SK-N-SH (cell line): ENCODE data around the gene HIPK2. TPM values are rescaled to one million over a fixed set of nuclear protein-coding genes. Genes with fewer than 3 reads are reported as not detected.
"Not testable (repeated sequence)": the region's sequence is repeated elsewhere in the genome, so short reads cannot be mapped to it uniquely, and the experiment has no call there.

ENCODE experiments used
- CTCF ChIA-PET: fragments of 300-600, 350-600 bp; formaldehyde crosslinking; extraction: SDS; loops from one replicate; lab custom pipeline; 2021; lab: Yijun Ruan, JAX
- POLR2A ChIA-PET: fragments of 350-600 bp; sonication (Branson Sonifier 250); formaldehyde crosslinking; extraction: SDS; loops from one replicate; lab custom pipeline; 2020; ENCODE audit warnings: antibody characterized with exemption, inconsistent platforms; lab: Yijun Ruan, JAX
- DNase-seq: peaks from one replicate; pipeline ENCODE4 v3.0.0; 2012
- H2AFZ ChIP-seq: fragments of 200-600 bp; sonication (generic); 2 replicates; pipeline ENCODE4 v1.8.1; 2016; ENCODE audit warnings: antibody characterized with exemption, mild to moderate bottlenecking, low read depth
- H3F3A ChIP-seq: fragments of 200-600 bp; sonication (generic); replicated peaks from 2 replicates; pipeline ENCODE3; 2016; ENCODE audit warnings: antibody characterized with exemption, mild to moderate bottlenecking; ENCODE audit not compliant: insufficient read depth
- H3K27ac ChIP-seq, 2 experiments: fragments of 200-500 bp in 1 of 2; fragments of 200-600 bp in 1 of 2; sonication (Bioruptor generic) in 1 of 2; sonication (generic), shearing (Covaris generic) in 1 of 2; 2 replicates each; pipeline versions ENCODE4 v1.5.1 to v1.6.1; 2014 to 2016; ENCODE audit warnings: low read depth in 2 of 2, inconsistent platforms in 1 of 2, low read length in 1 of 2, mild to moderate bottlenecking in 1 of 2, mixed read lengths in 1 of 2
- H3K27me3 ChIP-seq: fragments of 200-600 bp; sonication (generic), shearing (Covaris generic); 2 replicates; pipeline ENCODE4 v1.6.1; 2016; ENCODE audit warnings: mixed run types; ENCODE audit not compliant: insufficient read depth
- H3K36me3 ChIP-seq, 2 experiments: fragments of 200-500 bp in 1 of 2; fragments of 200-600 bp in 1 of 2; sonication (Bioruptor generic) in 1 of 2; sonication (generic) in 1 of 2; replicated peaks in 1 of 2; 2 replicates each; pipeline versions ENCODE3 to v1.5.1; 2014 to 2016; ENCODE audit warnings: low read length in 1 of 2, mild to moderate bottlenecking in 1 of 2; ENCODE audit not compliant: insufficient read depth in 2 of 2, control insufficient read depth in 1 of 2
- H3K4me1 ChIP-seq, 2 experiments: fragments of 200-500 bp in 1 of 2; fragments of 200-600 bp in 1 of 2; sonication (Bioruptor generic) in 1 of 2; sonication (generic), shearing (Covaris generic) in 1 of 2; 2 replicates each; pipeline versions ENCODE4 v1.5.1 to v1.6.1; 2014 to 2016; ENCODE audit warnings: low read depth in 1 of 2, low read length in 1 of 2, mixed run types in 1 of 2; ENCODE audit not compliant: insufficient read depth in 2 of 2, control insufficient read depth in 1 of 2
- H3K4me2 ChIP-seq: fragments of 200-600 bp; sonication (generic), shearing (Covaris generic); 2 replicates; pipeline ENCODE4 v1.6.1; 2017; ENCODE audit warnings: mixed run types
- H3K4me3 ChIP-seq, 2 experiments: fragments of 200-500 bp in 1 of 2; fragments of 200-600 bp in 1 of 2; sonication (Bioruptor generic) in 1 of 2; sonication (generic), shearing (Covaris generic) in 1 of 2; 2 replicates each; pipeline versions ENCODE4 v1.5.1 to v1.8.1; 2014 to 2016; ENCODE audit warnings: low read depth in 2 of 2, inconsistent platforms in 1 of 2, low read length in 1 of 2, mild to moderate bottlenecking in 1 of 2, mixed read lengths in 1 of 2, moderate library complexity in 1 of 2
- H3K79me2 ChIP-seq: fragments of 200-600 bp; sonication (generic); 2 replicates; pipeline ENCODE4 v1.8.1; 2017; ENCODE audit warnings: mild to moderate bottlenecking; ENCODE audit not compliant: insufficient read depth
- H3K9ac ChIP-seq: fragments of 200-600 bp; sonication (generic); 2 replicates; pipeline ENCODE4 v1.6.1; 2017; ENCODE audit warnings: mixed run types
- H3K9me2 ChIP-seq: fragments of 200-600 bp; sonication (generic); 2 replicates; pipeline ENCODE4 v1.6.1; 2017; ENCODE audit warnings: mixed run types
- H3K9me3 ChIP-seq: fragments of 200-600 bp; sonication (generic); 2 replicates; pipeline ENCODE4 v1.6.1; 2017; ENCODE audit warnings: mixed run types, mild to moderate bottlenecking, moderate library complexity
- H4K20me1 ChIP-seq: fragments of 200-600 bp; sonication (generic); 2 replicates; pipeline ENCODE4 v1.6.1; 2017; ENCODE audit warnings: mild to moderate bottlenecking, mixed run types; ENCODE audit not compliant: insufficient read depth
- ELF1 ChIP-seq: IDR thresholded peaks from 2 replicates; pipeline ENCODE4 v1.4.0; 2012
- EP300 ChIP-seq, 2 experiments: IDR thresholded peaks; 2 replicates each; pipeline versions ENCODE4 v1.4.0 to v1.6.1; 2012; ENCODE audit warnings: borderline replicate concordance in 1 of 2, low read depth in 1 of 2, low read length in 1 of 2
- FOXJ3 ChIP-seq: sonication (generic); formaldehyde crosslinking; IDR thresholded peaks from 2 replicates; pipeline ENCODE4 v1.5.1; 2020; ENCODE audit warnings: mild to moderate bottlenecking, missing genetic modification reagents
- GATA2 ChIP-seq: sonication (generic); formaldehyde crosslinking; IDR thresholded peaks from 2 replicates; pipeline ENCODE4 v1.5.0; 2020; ENCODE audit warnings: mild to moderate bottlenecking, missing genetic modification reagents
- JUND ChIP-seq: IDR thresholded peaks from 2 replicates; pipeline ENCODE4 v1.4.0; 2012
- MEF2A ChIP-seq: IDR thresholded peaks from 2 replicates; pipeline ENCODE4 v1.4.0; 2012; ENCODE audit warnings: low read depth, borderline replicate concordance
- MXI1 ChIP-seq: IDR thresholded peaks from 2 replicates; pipeline ENCODE4 v1.6.1; 2012; ENCODE audit warnings: mild to moderate bottlenecking, low read depth, low read length, improper control_type of control experiment
- POLR2AphosphoS5 ChIP-seq: IDR thresholded peaks from 2 replicates; pipeline ENCODE4 v1.6.1; 2012; ENCODE audit warnings: low read depth, low read length
- RAD21 ChIP-seq: IDR thresholded peaks from 2 replicates; pipeline ENCODE4 v1.6.1; 2012; ENCODE audit warnings: mild to moderate bottlenecking, low read length
- RCOR1 ChIP-seq: fragments of 150-350 bp; IDR thresholded peaks from 2 replicates; pipeline ENCODE4 v1.6.1; 2017; ENCODE audit warnings: antibody characterized with exemption, low read length
- RFX5 ChIP-seq: IDR thresholded peaks from 2 replicates; pipeline ENCODE4 v1.6.1; 2012; ENCODE audit warnings: mild to moderate bottlenecking, improper control_type of control experiment, low read length
- RXRA ChIP-seq: IDR thresholded peaks from 2 replicates; pipeline ENCODE4 v1.4.0; 2012; ENCODE audit warnings: low read depth, mild to moderate bottlenecking, borderline replicate concordance
- SIN3A ChIP-seq: IDR thresholded peaks from 2 replicates; pipeline ENCODE4 v1.6.1; 2012; ENCODE audit warnings: low read depth, mild to moderate bottlenecking, low read length, moderate library complexity, borderline replicate concordance
- SMC3 ChIP-seq: IDR thresholded peaks from 2 replicates; pipeline ENCODE4 v1.6.1; 2012; ENCODE audit warnings: low read depth, low read length, improper control_type of control experiment
- TCF12 ChIP-seq: IDR thresholded peaks from 2 replicates; pipeline ENCODE4 v1.4.0; 2012
- TEAD4 ChIP-seq: IDR thresholded peaks from 2 replicates; pipeline ENCODE4 v1.4.0; 2012; ENCODE audit warnings: mild to moderate bottlenecking, borderline replicate concordance; ENCODE audit not compliant: insufficient read depth
- YY1 ChIP-seq: IDR thresholded peaks from 2 replicates; pipeline ENCODE4 v1.4.0; 2012; ENCODE audit warnings: low read depth, mild to moderate bottlenecking
- ZBTB33 ChIP-seq: IDR thresholded peaks from 2 replicates; pipeline ENCODE4 v1.4.0; 2012; ENCODE audit warnings: low read depth, borderline replicate concordance
- WGBS: methylation state at CpG from one replicate; pipeline ENCODE4 v1.1.6; 2017; ENCODE audit warnings: low lambda C conversion rate; 5-methylcytosine and 5-hydroxymethylcytosine counted together
- polyA plus RNA-seq, 3 experiments: library from polyadenylated mRNA; depleted of rRNA; stranded (reverse); fragments of >200 nt; gene quantifications; 2 replicates each; pipeline ENCODE4 v1.2.3, GENCODE V29; 2012
- TF ChIP-seq, protein P1 (sequence below): fragments of 150-350 bp; IDR thresholded peaks from 2 replicates; pipeline ENCODE4 v1.6.1; 2016; ENCODE audit warnings: mild to moderate bottlenecking, low read depth, low read length
- TF ChIP-seq, protein P2 (sequence below): IDR thresholded peaks from 2 replicates; pipeline ENCODE4 v1.6.1; 2012; ENCODE audit warnings: mild to moderate bottlenecking, low read depth, low read length, moderate library complexity

Gene HIPK2
- polyA plus RNA-seq, 1 of the 3 experiments (the other 2 are of a cell fraction), result 14.2 TPM

- H2AFZ ChIP-seq, H3K27ac ChIP-seq, H3K9me2 ChIP-seq, DNase-seq, POLR2A ChIA-PET, H3K9ac ChIP-seq, H3K4me3 ChIP-seq, H3K4me2 ChIP-seq, H3F3A ChIP-seq, H3K9me3 ChIP-seq, H3K27me3 ChIP-seq, H3K36me3 ChIP-seq: not testable (repeated sequence)
- Histone ChIP-seq H4K20me1 (peaks cover 54% of the 10 kb centered on the region), H3K79me2 (peaks cover 57% of the 10 kb centered on the region), H3K4me1 (peaks cover 9 to 31% of the 10 kb centered on the region in 2 experiments)
- CTCF ChIA-PET, result interaction anchor here (0.9 to 1.9 kb wide), 6 partner anchors 10 to 332 kb away, joined by 3 to 9 read pairs (median 4); no protein-coding TSS in a partner anchor
- WGBS, result 96% methylated on average over 7 of the region's 7 CpGs
Observed at GRCh38 chr7:139670662-139671061, 107.1 kb downstream of the HIPK2 start.

DNA sequence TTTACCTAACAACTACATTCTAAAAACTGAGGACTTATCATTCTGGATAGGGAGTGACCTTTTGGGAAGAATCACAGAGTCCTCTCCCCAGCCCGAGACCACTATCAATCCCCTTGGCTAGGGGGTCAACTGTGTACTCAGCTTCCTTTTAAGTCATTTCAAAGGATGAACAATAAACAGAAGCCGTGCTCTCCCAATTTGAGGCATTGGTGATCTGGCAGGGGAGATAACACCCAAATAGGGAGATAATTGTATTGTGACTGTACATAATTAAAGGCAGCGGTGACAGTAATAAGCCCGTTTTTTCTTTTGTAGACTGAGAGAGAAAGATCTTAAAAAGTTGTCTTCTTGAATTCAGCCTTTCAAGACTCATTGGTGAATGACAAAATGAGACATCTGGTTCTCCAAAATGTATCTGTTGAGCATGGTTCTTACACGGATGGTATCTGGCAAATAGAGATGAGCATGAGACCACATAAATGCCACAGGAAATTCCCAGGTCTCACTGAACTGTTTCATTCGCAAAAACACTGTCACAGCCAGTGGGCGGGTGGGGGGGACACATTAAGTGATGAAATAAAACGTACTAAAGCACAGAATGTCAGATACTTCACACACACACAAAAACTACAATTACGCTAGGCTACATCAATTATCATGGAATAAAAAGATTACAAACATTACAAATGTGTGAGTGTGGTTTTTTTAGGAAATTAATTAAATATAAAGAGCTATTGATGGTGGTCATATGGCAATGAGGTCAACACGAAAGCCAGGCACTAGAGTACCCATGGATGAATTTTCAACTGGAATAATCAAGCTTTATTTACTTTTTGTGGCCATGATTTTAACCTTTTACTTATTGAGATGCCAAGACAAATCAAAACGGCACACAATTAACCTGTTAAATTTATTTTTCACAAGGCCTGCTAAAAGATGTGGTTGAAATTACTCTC lies 108.4 kb downstream of the HIPK2 start:
- Histone ChIP-seq H3K9me3 (no peaks in the 10 kb centered on the region), H3K27ac (peak overlapping the region in 1 of 2 experiments; percentile 81; a peak in 3 of 4 replicates), H4K20me1 (peaks cover 52% of the 10 kb centered on the region), H3K4me3 (no peak overlapping the region), H3K79me2 (peaks cover 67% of the 10 kb centered on the region), H2AFZ (no peak overlapping the region), H3K4me2 (no peak overlapping the region), H3F3A (peaks cover 9% of the 10 kb centered on the region), H3K4me1 (peaks cover 9 to 26% of the 10 kb centered on the region in 2 experiments; a peak in 3 of 4 replicates), H3K9ac (no peak overlapping the region), H3K36me3 (peaks cover 3 to 8% of the 10 kb centered on the region in 2 experiments), H3K9me2 (no peaks in the 10 kb centered on the region), H3K27me3 (no peaks in the 10 kb centered on the region)
- peak; percentile 73 for DNase-seq
- 68% methylated on average over 11 of the region's 11 CpGs for WGBS
- POLR2A ChIA-PET, result interaction anchor here (0.6 kb wide), 1 partner anchor 19 kb away, joined by 4 read pairs; no protein-coding TSS in a partner anchor
- CTCF ChIA-PET, result interaction anchor here (0.5 to 1.9 kb wide), 15 partner anchors 14 to 1220 kb away, joined by 3 to 9 read pairs (median 3); no protein-coding TSS in a partner anchor
- TF ChIP-seq MXI1 (peak; percentile 62), FOXJ3 (CRISPR knock-in tag) (peak; percentile 84), SMC3 (no peak), ZBTB33 (no peak), SIN3A (no peak), MEF2A (no peak), RXRA (no peak), GATA2 (CRISPR knock-in tag) (peak; percentile 98), TEAD4 (no peak), EP300 (IDR thresholded peaks at IDR 0.05; ENCODE audit: borderline replicate concordance in 1 of 2, low read depth in 1 of 2, low read length in 1 of 2) (peak in 1 of 2 experiments; percentile 90; a peak in 2 of 4 replicates), TCF12 (peak; percentile 50), JUND (no peak), RFX5 (0 out of 2 replicates have a peak, but pooled peaks have one; percentile 46), RCOR1 (peak; percentile 88), ELF1 (no peak), POLR2AphosphoS5 (0 out of 2 replicates have a peak, but pooled peaks have one; percentile 16), YY1 (no peak), RAD21 (0 out of 2 replicates have a peak, but pooled peaks have one; percentile 6)
- TF ChIP-seq, protein P1, sequence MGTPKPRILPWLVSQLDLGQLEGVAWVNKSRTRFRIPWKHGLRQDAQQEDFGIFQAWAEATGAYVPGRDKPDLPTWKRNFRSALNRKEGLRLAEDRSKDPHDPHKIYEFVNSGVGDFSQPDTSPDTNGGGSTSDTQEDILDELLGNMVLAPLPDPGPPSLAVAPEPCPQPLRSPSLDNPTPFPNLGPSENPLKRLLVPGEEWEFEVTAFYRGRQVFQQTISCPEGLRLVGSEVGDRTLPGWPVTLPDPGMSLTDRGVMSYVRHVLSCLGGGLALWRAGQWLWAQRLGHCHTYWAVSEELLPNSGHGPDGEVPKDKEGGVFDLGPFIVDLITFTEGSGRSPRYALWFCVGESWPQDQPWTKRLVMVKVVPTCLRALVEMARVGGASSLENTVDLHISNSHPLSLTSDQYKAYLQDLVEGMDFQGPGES, result no peak
- TF ChIP-seq, protein P2, sequence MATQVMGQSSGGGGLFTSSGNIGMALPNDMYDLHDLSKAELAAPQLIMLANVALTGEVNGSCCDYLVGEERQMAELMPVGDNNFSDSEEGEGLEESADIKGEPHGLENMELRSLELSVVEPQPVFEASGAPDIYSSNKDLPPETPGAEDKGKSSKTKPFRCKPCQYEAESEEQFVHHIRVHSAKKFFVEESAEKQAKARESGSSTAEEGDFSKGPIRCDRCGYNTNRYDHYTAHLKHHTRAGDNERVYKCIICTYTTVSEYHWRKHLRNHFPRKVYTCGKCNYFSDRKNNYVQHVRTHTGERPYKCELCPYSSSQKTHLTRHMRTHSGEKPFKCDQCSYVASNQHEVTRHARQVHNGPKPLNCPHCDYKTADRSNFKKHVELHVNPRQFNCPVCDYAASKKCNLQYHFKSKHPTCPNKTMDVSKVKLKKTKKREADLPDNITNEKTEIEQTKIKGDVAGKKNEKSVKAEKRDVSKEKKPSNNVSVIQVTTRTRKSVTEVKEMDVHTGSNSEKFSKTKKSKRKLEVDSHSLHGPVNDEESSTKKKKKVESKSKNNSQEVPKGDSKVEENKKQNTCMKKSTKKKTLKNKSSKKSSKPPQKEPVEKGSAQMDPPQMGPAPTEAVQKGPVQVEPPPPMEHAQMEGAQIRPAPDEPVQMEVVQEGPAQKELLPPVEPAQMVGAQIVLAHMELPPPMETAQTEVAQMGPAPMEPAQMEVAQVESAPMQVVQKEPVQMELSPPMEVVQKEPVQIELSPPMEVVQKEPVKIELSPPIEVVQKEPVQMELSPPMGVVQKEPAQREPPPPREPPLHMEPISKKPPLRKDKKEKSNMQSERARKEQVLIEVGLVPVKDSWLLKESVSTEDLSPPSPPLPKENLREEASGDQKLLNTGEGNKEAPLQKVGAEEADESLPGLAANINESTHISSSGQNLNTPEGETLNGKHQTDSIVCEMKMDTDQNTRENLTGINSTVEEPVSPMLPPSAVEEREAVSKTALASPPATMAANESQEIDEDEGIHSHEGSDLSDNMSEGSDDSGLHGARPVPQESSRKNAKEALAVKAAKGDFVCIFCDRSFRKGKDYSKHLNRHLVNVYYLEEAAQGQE, result no peak
